ENCODE results near the gene ARAP3.

Gene ARAP3

GRCh38 chr5:141639357-141640050 is 42.5 kb downstream of the ARAP3 start:
- DNase-seq (ENCODE audit: low spot score) = no peak

DNA sequence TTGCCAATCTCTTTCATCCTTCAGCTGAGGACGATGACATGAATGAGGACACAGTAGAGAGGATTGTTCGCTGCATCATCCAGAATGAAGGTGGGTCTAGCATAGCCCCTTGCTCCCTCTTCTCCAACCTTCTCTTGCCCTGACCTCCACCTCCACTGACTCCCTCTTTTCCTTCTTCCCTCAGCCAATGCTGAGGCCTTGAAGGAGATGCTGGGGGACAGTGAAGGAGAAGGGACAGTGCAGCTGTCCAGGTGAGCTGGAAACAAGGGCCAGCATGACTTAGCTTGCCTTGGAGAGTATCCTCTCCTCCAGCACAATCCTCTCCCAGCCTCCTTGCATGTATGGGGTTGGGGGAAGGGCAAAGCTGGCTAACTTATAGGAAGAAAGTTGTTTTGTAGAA is 43.3 kb downstream of the ARAP3 start:
- DNase-seq (ENCODE audit: low spot score) = no peak

DNA sequence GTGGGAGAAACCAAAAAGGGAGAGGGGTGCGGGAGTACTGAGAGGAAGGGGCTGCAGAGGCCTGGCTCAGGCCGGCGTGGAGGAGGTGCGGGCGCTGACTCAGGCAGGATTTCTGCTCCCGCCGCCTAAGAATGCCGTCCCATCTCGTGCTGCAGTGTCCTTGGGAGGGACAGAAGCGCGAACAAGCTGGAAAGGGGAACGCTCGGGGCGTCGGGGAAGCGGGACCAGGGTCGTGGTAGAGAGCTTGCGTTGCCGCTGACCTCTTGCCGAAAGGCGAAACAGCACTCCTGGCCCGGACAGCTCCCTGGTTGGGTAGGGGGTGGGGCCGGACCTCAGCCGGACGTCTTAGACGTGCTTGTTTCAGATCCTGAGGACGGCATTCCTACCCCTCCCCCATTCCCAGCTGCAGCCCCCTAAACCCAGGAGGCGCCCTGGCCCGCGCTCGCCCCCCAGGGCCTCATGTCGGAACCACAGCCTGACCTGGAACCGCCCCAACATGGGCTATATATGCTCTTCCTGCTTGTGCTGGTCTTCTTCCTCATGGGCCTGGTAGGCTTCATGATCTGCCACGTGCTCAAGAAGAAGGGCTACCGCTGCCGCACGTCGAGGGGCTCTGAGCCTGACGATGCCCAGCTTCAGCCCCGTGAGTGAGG is 44.1 kb downstream of the ARAP3 start:
- no peak for DNase-seq (ENCODE audit: low spot score)

DNA sequence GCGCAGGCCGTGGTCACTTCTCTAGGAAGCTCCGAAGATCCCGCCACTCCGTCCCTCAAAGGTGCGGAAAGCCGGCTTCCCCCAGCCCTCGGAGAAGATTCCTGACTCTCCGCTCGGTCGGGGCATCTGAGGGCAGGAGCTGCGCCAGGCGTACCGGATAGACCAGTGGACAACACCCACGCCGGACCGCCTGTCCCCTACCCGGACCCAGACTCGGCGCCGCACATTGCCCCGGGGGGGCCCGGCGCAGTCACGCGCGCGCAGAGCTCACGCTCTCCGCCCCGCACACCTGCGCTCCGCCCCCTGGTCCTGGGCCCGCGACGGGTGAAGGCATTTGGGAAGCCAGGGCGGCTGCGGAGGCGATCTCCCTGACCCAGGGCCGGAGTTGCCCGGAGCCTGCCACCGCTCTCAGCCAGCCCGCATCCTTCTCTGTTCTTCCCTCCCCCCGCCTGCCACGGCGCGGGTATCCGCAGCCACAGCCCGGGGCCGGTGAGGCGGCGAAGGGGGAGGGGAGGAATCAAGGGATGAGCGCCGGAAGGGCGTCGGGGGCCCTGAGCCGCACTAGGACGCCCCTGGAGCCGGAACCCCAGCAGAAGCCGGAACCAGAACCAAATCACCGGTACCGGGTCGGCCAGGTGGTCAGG is 44.8 kb downstream of the ARAP3 start:
- no peak for DNase-seq (ENCODE audit: low spot score)

DNA sequence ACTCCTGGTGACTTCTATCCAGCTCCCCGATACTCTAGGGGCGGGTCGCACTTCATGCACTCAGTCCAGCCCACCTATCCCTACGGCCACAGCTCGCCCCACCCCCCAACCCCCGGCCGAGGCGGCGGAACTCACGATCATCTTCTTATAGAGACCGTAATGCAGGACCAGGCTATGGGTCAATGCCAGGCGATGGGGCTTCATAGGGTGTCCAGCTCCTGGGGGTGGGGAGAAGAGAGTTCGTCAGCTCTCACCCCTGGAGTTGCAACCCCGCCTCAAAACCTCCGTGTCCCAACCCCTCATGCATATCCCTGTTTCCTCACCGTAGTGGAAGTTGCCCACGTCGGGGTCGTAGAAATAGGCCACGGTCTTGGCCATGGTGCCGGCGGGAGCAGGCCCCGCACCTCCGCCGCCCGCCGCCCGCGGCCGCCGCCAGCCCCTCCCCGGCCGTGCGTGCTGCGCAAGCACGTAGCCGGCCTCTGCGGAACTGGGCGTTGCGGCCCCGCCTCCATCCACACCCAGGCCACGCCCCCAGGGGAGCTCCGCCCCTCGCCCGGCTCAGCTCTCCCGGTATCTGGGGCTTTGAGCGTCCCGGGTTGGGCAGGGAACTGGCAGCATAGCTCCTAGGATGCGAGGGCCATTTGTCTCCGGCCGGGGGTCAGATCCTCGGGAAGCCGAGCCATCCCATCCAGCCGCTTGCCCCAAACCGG is 45.5 kb downstream of the ARAP3 start, which contains the start of the genes HDAC3 and RELL2:
Gene HDAC3 (minus strand): TSS at position 437 of the 710 bp plus-strand sequence. CDS start 59 bp downstream, at position 378.
Gene RELL2 (plus strand): TSS at position 585 of the 710 bp plus-strand sequence. CDS start 1,229 bp downstream, outside the sequence.
- DNase-seq (ENCODE audit: low spot score) = peak; percentile 90

GRCh38 chr5:141636106-141636412 is 46.0 kb downstream of the ARAP3 start:
- DNase-seq (ENCODE audit: low spot score) = no peak

DNA sequence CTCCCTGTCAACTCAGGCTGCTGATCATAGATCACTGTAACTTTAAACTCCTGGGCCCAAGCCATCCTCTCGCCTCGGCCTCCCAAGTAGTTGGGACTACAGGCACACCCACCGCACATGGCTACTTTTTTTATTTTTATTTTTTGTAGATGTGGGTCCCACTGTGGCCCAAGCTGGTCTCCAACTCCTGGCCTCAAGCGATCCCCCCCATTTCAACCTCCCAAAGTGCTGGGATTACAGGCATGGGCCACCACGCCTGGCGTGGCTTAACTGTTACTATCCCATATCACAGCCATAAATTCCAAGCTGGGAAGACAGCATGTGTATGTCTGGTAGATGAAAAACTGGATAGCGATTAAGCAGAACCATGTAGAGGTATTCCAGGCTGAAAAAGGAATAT is 46.4 kb downstream of the ARAP3 start:
- DNase-seq (ENCODE audit: low spot score) = no peak

- no peak for DNase-seq (ENCODE audit: low spot score)
Measured at GRCh38 chr5:141634720-141635119, 47.3 kb downstream of the ARAP3 start.

GRCh38 chr5:141633871-141634561 is 48.0 kb downstream of the ARAP3 start:
- no peak for DNase-seq (ENCODE audit: low spot score)

- no peak for DNase-seq (ENCODE audit: low spot score)
Measured at GRCh38 chr5:141632650-141633049, 49.4 kb downstream of the ARAP3 start.

GRCh38 chr5:141630570-141631140 is 51.4 kb downstream of the ARAP3 start:
- DNase-seq (ENCODE audit: low spot score) = no peak

GRCh38 chr5:141628175-141628788 is 53.7 kb downstream of the ARAP3 start:
- DNase-seq (ENCODE audit: low spot score) = no peak

GRCh38 chr5:141623611-141624010 is 58.4 kb downstream of the ARAP3 start:
- no peak for DNase-seq (ENCODE audit: low spot score)

- no peak for DNase-seq (ENCODE audit: low spot score)
Measured at GRCh38 chr5:141623186-141623585, 58.8 kb downstream of the ARAP3 start.

GRCh38 chr5:141618804-141619554 is 63.1 kb downstream of the ARAP3 start, which contains the start of gene DIAPH1:
Gene DIAPH1 (minus strand): TSS chr5:141619000. CDS start chr5:141618914, 86 bp downstream.
- peak; percentile 85 for DNase-seq (ENCODE audit: low spot score)

DNA sequence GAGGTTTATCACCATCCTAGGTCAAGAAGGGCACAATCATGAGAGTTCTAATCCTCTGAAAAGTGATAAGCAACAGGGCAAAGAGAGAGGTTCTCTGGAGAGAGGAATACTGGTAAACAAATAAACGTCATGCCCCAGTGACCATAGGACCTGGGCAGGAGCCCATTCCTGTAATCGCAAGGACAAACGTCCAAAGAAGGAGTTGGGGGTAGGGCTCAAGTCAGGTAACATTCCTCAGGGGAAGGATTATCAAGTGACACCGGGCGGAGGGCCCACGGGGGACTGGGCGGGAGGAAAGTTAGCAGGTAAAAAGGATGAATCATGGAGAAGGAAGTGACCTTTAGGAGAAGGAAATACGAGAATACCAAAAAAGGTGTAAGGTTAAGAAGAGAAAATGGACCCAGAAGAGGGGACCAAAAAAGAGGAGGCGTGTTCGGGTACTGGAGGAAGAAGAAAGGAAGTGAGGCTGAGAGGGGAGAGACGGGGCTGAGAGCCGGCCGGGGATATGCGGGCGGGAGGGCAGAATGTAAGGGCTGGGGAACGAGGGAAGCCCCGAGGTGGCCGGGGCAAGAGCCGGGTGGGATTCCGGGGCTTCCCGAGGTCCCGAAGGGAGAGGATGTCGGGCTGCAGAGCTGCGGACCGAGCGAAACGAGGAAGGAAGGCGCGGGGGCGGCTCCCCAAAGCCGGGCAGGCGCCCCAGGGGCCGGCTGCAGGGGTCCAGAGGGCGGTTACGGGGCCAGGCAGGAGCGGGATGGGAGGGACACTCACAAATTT is 63.8 kb downstream of the ARAP3 start:
- no peak for DNase-seq (ENCODE audit: low spot score)

DNA sequence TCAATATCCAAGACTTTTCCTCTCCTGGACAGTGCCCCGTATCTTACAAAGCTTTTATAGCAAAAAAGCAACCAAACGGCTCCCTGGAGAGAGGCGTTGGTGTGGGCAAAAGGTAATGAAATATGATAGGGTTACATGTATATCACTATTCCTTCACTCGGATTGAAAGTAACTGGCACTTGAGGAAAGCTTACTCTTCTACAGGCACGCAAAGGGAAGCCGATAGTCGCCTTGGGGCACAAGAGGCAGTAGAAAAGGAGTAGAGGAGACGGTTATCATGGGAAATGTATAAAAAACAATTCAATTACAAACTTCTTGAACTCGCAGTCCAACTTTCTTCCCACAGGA is 64.4 kb downstream of the ARAP3 start:
- DNase-seq (ENCODE audit: low spot score) = no peak

GRCh38 chr5:141617128-141617527 is 64.9 kb downstream of the ARAP3 start:
- no peak for DNase-seq (ENCODE audit: low spot score)

GRCh38 chr5:141615991-141616720 is 65.9 kb downstream of the ARAP3 start:
- no peak for DNase-seq (ENCODE audit: low spot score)
